Natural killer cell (primary cell): ENCODE results near the gene MAP3K8. TPM values are rescaled to one million over a fixed set of nuclear protein-coding genes. Genes with fewer than 3 reads are reported as not detected.
A peak's percentile ranks its signal among the peaks of the same experiment; 100 is the strongest.

Experiments
- ATAC-seq, 3 donors: fragments of 150-1000 bp in 2 of 3; fragments of 200-7000 bp in 1 of 3; cut with Tn5 transposase; 1 replicate in 1 of 3; 2 replicates in 2 of 3; pipeline ENCODE4 v1.10.0; 2021; ENCODE audit warnings: mild to moderate bottlenecking in 2 of 3, moderate library complexity in 2 of 3
- DNase-seq, 2 donors: peaks; one replicate each; pipeline versions ENCODE4 v3.0.0 to v3.0.0-alpha.2; 2013 to 2021; ENCODE audit warnings: mixed read lengths in 1 of 2
- H3K27ac ChIP-seq: one replicate; pipeline ENCODE4 v1.5.1; 2013; ENCODE audit warnings: mild to moderate bottlenecking, low read length
- H3K27me3 ChIP-seq: one replicate; pipeline ENCODE4 v1.6.1; 2013; ENCODE audit warnings: low read length; ENCODE audit not compliant: control insufficient read depth, insufficient read depth
- H3K36me3 ChIP-seq: one replicate; pipeline ENCODE4 v1.6.1; 2013; ENCODE audit warnings: low read length; ENCODE audit not compliant: control insufficient read depth, insufficient read depth
- H3K4me1 ChIP-seq: one replicate; pipeline ENCODE4 v1.6.1; 2013; ENCODE audit warnings: low read length; ENCODE audit not compliant: control insufficient read depth, insufficient read depth
- H3K4me3 ChIP-seq: one replicate; pipeline ENCODE4 v1.5.1; 2013; ENCODE audit warnings: low read length
- H3K9me3 ChIP-seq: one replicate; pipeline ENCODE4 v1.6.1; 2013; ENCODE audit warnings: low read length; ENCODE audit not compliant: control insufficient read depth, insufficient read depth
- H3K27ac Mint-ChIP-seq, 2 donors: one replicate each; pipeline ENCODE4 v1.8.0; 2022; ENCODE audit warnings: mild to moderate bottlenecking in 2 of 2, mixed read lengths in 2 of 2, moderate library complexity in 1 of 2
- H3K27me3 Mint-ChIP-seq, 2 donors: one replicate each; pipeline ENCODE4 v1.8.0; 2022; ENCODE audit warnings: low read depth in 2 of 2, mixed read lengths in 2 of 2
- H3K36me3 Mint-ChIP-seq: one replicate; pipeline ENCODE4 v1.8.0; 2022; ENCODE audit warnings: mixed read lengths
- H3K4me1 Mint-ChIP-seq, 2 donors: one replicate each; pipeline ENCODE4 v1.8.0; 2022; ENCODE audit warnings: mixed read lengths in 2 of 2
- H3K4me3 Mint-ChIP-seq: one replicate; pipeline ENCODE4 v1.8.0; 2022; ENCODE audit warnings: mild to moderate bottlenecking, moderate library complexity, mixed read lengths
- H3K9me3 Mint-ChIP-seq, 2 donors: one replicate each; pipeline ENCODE4 v1.8.0; 2022; ENCODE audit warnings: mixed read lengths in 2 of 2
- CTCF ChIP-seq: fragments of 200-600 bp; IDR thresholded peaks from one replicate; pipeline ENCODE4 v1.8.0; 2022; ENCODE audit warnings: antibody characterized with exemption
- WGBS: methylation state at CpG from one replicate; pipeline ENCODE4 v1.1.7; 2013; ENCODE audit warnings: missing lambda C conversion rate; ENCODE audit not compliant: insufficient coverage; 5-methylcytosine and 5-hydroxymethylcytosine counted together
- intact Hi-C: fragments of 100-400 bp; cut with micrococcal nuclease; formaldehyde crosslinking; loops from one replicate; pipeline ENCODE4 v1.14.2; 2022
- total RNA-seq, 4 donors: library from RNA; stranded (reverse); fragments of 120-200 nt in 1 of 4; gene quantifications; one replicate each; pipeline versions ENCODE4 v1.2.3 to v1.2.4, GENCODE V29; 2013 to 2022

MAP3K8 gene
- total RNA-seq, 3 donors from 2014 or later (not counting 1 experiment from before 2014, with no cell fraction given) = 200 to 244 (median 236) TPM

- Histone ChIP-seq H3K4me1 (peaks cover 26% of the 10 kb centered on the region), H3K4me3 (no peak overlapping the region), H3K27ac (no peak overlapping the region), H3K27me3 (no peaks in the 10 kb centered on the region), H3K9me3 (no peaks in the 10 kb centered on the region), H3K36me3 (no peaks in the 10 kb centered on the region)
- H3K4me1 Mint-ChIP-seq = peaks cover 18 to 32% of the 10 kb centered on the region in 2 donors
- WGBS = 94% methylated on average over 12 of the region's 12 CpGs
- intact Hi-C loops = no loop called here
- TF ChIP-seq CTCF = no peak
- H3K9me3 Mint-ChIP-seq = no peaks in the 10 kb centered on the region
- H3K36me3 Mint-ChIP-seq = no peaks in the 10 kb centered on the region
- peak overlapping the region; percentile 23 to 93 for H3K27ac Mint-ChIP-seq
- DNase-seq (no peak), ATAC-seq (no peak)
- H3K4me3 Mint-ChIP-seq = peak overlapping the region; percentile 63
- H3K27me3 Mint-ChIP-seq = no peaks in the 10 kb centered on the region
Observed at GRCh38 chr10:30430544-30431298, 3.3 kb upstream of the MAP3K8 start.

GRCh38 chr10:30431435-30431911 lies 2.5 kb upstream of the MAP3K8 start:
- intact Hi-C loops = no loop called here
- Histone ChIP-seq H3K36me3 (no peaks in the 10 kb centered on the region), H3K9me3 (no peaks in the 10 kb centered on the region), H3K27ac (no peak overlapping the region), H3K4me1 (peaks cover 29% of the 10 kb centered on the region), H3K4me3 (no peak overlapping the region), H3K27me3 (no peaks in the 10 kb centered on the region)
- DNase-seq (no peak), ATAC-seq (no peak)
- no peak for TF ChIP-seq CTCF
- no peaks in the 10 kb centered on the region for H3K36me3 Mint-ChIP-seq
- WGBS = 80% methylated on average over 17 of the region's 17 CpGs
- H3K27me3 Mint-ChIP-seq = no peaks in the 10 kb centered on the region
- peak overlapping the region; percentile 63 for H3K4me3 Mint-ChIP-seq
- H3K4me1 Mint-ChIP-seq = peaks cover 26 to 39% of the 10 kb centered on the region in 2 donors
- no peaks in the 10 kb centered on the region for H3K9me3 Mint-ChIP-seq
- peak overlapping the region; percentile 23 to 93 for H3K27ac Mint-ChIP-seq

- H3K36me3 Mint-ChIP-seq = no peaks in the 10 kb centered on the region
- H3K9me3 ChIP-seq = no peaks in the 10 kb centered on the region
- DNase-seq = peak; percentile 25 to 75
- peaks cover 39 to 47% of the 10 kb centered on the region in 2 donors for H3K4me1 Mint-ChIP-seq
- intact Hi-C loops = loop anchor here (1.0 kb wide), 1 partner anchor 97 kb away; no protein-coding TSS in a partner anchor
- WGBS = 45% methylated on average over 35 of the region's 35 CpGs
- peak overlapping the region; percentile 97 for H3K27ac ChIP-seq
- H3K4me3 ChIP-seq = peak overlapping the region; percentile 98
- peaks cover 28% of the 10 kb centered on the region for H3K4me1 ChIP-seq
- H3K27ac Mint-ChIP-seq = peak overlapping the region; percentile 93 to 98
- no peak for TF ChIP-seq CTCF
- H3K27me3 Mint-ChIP-seq = no peaks in the 10 kb centered on the region
- peak overlapping the region; percentile 89 for H3K4me3 Mint-ChIP-seq
- H3K9me3 Mint-ChIP-seq = no peaks in the 10 kb centered on the region
- H3K36me3 ChIP-seq = peaks cover 3% of the 10 kb centered on the region
- peak; percentile 0 to 3 (median 1) for ATAC-seq
- H3K27me3 ChIP-seq = no peaks in the 10 kb centered on the region
Observed at GRCh38 chr10:30432622-30433305, 1.2 kb upstream of the MAP3K8 start.
